ENCODE data around the gene MCTP1.

Gene MCTP1

GRCh38 chr5:95069021-95069420 is 215.9 kb downstream of the MCTP1 start:
- no peak for DNase-seq

GRCh38 chr5:95068289-95068910 is 216.5 kb downstream of the MCTP1 start:
- DNase-seq, result no peak

GRCh38 chr5:95066048-95066447 is 218.8 kb downstream of the MCTP1 start:
- no peak for DNase-seq

DNA sequence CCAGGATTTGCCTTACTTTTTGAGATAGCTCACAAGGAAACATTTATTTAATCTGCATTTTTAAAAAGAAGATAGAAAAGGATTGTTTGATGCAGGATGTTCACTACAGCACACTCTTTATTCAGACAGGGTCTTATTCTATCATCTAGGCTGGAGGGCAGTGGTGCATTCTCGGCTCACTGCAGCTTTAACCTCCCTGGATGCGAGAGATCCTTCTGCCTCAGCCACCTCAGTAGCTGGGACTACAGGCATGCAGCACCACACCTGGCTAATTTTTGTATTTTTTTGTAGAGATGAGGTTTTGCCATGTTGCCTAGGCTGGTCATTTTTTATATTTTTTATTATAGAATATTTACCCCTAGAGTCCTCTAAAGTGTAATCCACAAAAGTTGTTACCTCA is 221.4 kb downstream of the MCTP1 start:
- no peak for DNase-seq

DNA sequence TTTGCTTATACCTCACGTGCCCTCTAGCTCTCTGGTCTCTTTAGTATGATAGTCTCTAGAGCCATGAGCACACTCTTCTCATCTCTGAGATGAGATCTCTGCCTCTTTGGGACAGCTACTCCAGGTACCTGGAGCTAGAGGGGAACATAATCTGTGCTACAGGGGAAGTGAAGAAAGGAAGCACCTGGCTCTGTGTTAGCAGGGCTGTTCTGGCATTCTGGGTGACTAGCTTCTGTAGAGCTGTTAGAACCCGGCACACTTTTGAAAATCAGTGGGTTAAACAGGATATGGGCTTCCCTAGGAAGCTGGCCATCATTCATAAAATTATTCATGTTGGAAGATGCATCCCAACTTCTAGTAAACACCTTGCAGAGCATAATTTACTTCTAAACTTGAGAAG is 224.8 kb downstream of the MCTP1 start:
- no peak for DNase-seq

- no peak for DNase-seq
These were observed 225.3 kb downstream of the MCTP1 start for GRCh38 chr5:95059636-95060035.

GRCh38 chr5:95057615-95058014 is 227.3 kb downstream of the MCTP1 start:
- no peak for DNase-seq

DNA sequence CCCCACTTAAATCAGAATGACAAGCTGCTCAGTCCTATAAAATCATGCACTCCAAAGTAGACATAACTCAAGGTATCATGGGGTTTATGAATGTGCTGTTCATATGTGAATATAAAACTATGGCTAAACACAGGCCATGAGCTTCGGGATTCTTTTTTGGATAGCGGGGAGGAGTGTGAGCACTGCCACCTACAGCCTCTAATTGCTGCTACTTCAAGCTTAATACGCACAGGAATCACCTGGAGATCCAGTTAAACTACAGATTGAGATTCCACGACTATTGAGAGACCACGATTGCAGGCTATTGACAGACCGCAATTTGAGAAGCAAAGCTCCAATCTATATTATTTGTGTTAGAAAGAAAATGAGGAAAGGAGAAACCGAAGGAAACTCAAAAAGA is 231.6 kb downstream of the MCTP1 start:
- no peak for DNase-seq

DNA sequence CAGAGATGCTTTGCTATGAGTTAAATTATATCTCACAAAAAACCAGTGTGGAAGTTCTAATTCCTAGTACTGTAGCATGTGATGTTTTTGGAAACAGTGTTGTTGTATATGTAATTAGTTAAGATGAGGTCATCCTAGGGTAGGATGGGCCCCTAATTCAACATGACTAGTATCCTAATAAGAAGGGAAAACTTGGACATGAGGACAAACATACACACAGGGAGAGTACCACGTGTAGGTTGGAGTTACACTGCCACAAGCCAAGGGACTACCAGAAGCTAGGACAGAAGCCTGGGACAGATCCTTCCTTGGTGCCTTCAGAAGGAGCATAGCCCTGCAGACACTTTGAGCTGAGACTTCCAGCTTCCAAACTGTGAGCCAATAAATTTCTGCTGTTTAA is 234.2 kb downstream of the MCTP1 start:
- DNase-seq, result no peak

- DNase-seq, result no peak
These were observed 236.3 kb downstream of the MCTP1 start for GRCh38 chr5:95048628-95049027.

DNA sequence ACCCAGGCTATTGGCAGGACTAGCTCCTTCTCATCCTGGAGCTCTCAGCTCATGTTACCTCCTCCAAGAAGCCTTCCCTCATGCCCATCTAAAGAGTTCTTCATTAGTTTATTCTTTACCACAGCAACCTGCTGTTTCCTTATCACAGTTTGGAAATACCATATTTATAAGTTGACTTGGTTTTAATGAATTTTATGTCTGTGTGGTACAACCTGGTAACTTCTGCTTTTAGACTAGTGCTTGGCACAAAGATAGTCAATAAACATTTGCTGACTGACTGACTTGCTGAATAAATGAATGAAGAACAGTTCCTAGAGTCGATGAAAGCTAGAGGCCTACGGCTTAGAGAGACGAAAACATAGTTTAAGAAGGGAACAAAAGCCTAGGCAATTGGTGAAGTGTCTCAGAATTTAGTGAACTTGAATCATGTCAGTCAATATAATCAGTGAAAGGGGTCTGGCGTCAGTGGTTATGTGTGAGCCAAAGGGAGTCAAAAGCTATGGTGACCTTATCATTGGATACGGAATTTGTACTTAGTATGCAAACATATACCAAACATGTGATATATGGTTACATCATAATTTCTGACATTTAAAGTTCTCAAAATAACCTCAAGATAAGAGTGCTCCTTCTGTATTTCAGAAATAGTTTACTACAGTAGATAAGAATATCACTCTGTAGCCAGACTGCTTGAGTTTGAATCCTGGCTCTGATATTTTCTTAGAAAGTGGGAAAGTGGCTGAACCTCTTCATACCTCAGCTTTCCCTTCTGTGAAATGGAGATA is 239.5 kb downstream of the MCTP1 start:
- no peak for DNase-seq

- DNase-seq, result no peak
These were observed 240.8 kb downstream of the MCTP1 start for GRCh38 chr5:95044096-95044495.

DNA sequence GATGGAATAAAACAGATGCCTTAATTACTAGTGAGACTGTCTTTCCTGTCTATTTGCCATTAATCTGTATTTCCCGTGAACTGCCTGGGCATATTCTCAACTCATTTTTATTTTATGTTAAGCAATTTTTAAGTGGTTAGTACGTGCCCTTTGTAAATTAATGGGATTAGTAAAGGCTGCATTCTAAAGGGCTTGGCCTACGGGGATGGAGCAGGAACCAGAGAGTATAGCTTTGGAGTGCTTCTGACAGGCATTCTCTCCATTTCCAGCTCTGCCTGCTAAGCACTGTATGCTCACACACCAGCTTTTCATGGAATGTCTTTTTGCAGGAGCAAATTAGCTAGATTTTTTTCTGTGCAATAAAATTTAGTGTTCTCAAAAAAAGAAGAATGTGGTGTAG is 241.2 kb downstream of the MCTP1 start:
- DNase-seq, result no peak

DNA sequence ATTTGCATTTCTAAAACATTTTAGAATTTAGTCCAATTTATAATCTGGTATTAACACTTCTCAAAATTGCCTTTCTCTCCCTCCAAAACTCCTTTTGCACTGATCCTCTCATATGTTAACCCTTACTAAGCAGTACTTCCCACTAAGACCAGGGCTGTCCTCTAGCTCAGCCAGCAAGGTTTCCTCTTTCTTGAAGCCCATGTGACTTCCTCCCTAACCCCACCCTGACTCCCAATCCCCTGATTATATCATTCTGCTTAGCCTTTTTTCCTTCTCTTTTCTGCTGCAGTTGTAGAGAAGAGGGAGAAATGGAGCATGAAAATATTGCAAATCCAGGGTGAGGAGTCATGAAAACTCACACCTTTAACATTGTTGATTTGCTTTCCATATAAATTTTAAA is 241.7 kb downstream of the MCTP1 start:
- DNase-seq, result no peak

DNA sequence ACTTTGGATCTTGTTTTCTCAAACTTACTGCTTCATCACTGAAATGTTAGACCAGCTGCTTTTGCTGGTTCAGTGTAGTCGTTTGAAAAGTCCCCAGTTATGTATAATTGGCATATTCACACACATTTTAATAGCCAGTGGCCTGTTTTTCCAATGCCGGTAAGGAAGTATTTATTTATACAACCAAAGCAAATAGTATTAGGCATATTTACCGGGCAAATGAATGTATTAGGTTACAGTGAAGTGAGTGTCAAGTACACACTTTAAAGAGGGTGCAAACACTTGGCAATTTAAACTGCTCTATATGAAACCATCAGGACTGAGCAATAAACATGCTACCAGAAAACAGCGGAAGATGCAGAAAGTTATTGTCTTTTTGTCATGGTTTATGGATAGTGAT is 242.9 kb downstream of the MCTP1 start:
- DNase-seq, result no peak

GRCh38 chr5:95035891-95036685 is 248.8 kb downstream of the MCTP1 start:
- DNase-seq, result no peak

DNA sequence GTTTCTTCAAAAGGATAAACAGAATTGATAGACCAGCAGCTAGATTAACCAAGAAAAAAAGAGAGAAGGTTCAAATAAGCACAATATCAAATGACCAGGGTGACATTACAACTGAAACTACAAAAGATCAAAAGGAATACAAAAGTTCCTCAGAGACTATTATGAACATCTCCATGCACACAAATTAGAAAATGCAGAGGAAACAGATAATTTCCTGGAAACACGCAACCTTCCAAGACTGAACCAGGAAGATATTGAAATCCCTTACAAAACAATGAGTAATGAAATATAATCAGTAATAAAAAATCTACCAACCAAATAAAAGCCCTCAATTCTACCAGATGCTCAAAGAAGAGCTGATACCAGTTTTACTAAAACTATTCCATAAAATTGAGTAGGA is 252.1 kb downstream of the MCTP1 start:
- DNase-seq, result no peak

GRCh38 chr5:95029569-95030366 is 255.1 kb downstream of the MCTP1 start:
- DNase-seq, result no peak

- DNase-seq, result no peak
These were observed 257.1 kb downstream of the MCTP1 start for GRCh38 chr5:95027775-95028174.

DNA sequence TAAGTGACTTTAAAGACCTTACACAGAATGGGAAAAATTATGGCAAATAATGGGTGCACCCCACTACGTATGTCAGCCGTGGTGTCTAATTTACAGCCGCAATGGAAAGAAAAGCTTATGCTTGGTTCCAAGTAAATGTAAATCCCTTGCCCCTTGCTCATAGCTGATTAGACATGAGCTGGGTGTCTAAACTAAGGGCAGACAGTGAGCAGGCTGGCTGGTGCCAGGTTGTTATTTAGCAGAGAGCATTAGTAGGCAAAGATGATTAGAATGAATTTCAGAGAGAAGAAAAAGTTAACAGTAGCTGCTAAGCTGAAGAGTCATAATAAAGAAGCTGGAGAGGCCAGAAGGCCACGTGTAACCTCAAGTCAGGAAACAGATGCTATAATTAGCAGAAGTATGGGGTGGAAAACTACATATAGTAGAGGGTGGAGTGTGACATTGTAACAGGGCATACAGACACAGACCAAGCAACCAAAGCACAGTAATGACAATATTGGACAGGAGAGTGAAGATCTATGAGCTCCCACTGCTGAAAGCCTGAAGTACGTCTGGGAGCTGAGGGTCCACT is 257.7 kb downstream of the MCTP1 start:
- no peak for DNase-seq

- no peak for DNase-seq
These were observed 258.2 kb downstream of the MCTP1 start for GRCh38 chr5:95026718-95027117.

- no peak for DNase-seq
These were observed 261.8 kb downstream of the MCTP1 start for GRCh38 chr5:95022967-95023695.
